H4 (cell line): ENCODE measurements around the gene PDIA4. TPM values are rescaled to one million over a fixed set of nuclear protein-coding genes. Genes with fewer than 3 reads are reported as not detected.

Experiments used
- DNase-seq: peaks from one replicate; pipeline ENCODE4 v3.0.0-alpha.2; 2015; ENCODE audit warnings: low spot score
- total RNA-seq: library from RNA; depleted of rRNA; stranded (reverse); fragments of >200 nt; shearing (Covaris generic); gene quantifications from 2 replicates; pipeline ENCODE4 v1.2.3, GENCODE V29; 2014; rRNA removed

PDIA4 gene
- total RNA-seq, 1 experiment from 2014 or later = 318 TPM

DNA sequence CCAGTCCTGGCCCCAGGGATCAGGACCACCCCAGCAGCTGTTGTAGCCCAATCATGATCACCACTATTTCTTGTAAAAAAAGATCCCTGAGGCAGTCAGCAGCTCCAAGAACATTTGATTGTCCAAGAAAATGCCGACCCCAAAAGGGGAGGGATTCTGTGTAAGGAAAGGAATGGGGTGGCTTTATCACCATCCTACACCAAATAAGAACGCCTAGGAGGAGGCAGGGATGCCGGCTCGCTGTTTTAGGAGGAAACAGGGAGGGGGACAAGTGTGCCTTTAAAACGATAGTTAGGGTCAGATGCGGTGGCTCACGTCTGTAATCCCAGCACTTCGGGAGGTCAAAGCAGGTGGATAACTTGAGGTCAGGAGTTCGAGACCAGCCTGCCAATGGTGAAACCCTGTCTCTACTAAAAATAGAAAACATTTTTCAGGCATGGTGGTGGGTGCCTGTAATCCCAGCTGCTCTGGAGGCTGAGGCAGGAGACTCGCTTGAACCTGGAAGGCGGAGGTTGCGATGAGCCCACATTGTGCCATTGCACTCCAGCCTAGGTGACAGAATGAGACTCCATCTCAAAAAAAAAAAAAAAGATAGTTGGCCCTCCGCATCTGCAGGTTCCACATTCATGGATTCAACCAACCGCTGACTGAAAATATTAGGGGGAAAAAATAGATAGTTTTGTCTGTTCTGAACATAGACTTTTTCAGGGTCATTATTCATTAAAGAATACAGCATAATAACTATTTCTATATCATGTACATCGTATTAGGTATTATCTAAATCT lies 63.6 kb downstream of the PDIA4 start:
- no peak for DNase-seq

DNA sequence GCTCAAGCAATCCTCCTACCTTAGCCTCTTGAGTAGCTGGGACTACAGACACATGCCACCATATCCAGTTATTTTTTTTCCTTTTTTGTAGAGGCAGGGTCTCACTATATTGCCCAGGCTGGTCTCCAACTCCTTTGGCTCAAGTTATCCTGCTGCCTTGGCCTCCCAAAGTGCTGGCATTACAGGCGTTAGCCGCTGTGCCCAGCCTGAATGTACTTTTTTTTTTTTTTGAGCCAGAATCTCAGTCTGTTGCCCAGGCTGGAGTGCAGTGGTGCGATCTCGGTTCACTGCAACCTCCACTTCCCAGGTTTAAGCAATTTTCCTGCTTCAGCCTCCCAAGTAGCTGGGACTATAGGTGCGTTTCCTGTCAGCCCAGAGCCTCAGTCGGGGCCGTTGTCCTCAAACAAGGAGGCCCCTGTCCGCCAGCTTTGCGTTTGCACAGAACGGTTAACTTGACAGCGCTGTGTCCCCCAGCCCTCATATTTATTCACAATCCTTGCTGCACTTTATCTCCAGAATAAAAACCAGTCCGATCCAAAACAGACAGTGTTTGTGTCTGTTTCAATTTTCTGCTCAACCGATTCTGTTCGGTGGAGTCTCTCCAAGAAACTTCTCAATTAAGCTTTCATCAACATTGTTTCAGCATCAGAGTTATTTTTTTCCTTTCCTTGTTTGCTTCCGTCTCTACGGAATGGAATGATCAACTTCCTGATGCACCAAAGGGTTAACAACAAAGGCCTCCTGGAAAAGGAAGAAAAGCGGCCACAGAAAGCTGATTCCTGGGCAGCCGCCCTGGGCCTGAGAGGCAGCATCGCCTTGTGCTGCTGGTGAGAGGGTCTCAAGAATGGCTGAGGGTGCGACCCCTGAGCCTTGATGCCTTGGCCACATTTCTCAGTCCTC lies 64.5 kb downstream of the PDIA4 start:
- no peak for DNase-seq

DNA sequence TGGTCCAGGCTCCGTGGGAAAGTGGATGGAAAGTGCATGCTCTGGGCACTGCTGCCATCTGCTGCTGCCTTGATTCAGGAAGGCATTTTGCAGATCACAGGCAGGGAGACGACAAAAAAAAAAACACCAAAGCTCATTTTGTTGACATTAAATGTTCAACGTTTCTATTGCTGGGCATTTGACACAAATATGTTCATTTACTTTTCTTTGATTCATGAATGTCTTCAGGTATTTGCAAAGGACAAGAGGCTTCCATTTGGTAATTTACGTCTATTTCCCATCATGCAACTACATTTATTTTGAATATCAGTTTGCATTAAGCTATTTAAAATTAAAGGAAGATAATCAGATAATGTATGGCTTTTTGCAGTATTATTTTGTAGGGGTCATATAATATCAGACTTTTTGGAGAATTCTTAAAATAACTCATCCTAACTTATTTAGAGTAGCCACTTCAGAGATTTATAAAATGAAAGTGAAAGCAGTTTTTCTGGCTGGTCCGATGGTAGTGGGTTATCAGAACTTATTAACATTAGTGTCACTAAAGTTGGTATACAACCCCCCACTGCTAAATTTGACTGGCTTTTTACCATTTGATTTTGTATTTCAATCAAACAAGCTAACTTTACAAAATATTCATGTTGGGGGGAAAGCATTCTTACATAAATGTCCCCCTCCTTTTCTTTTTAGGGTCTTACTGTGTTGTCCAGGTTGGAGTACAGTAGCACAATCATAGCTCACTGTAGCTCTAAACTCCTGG lies 65.3 kb downstream of the PDIA4 start:
- peak; percentile 79 for DNase-seq

DNA sequence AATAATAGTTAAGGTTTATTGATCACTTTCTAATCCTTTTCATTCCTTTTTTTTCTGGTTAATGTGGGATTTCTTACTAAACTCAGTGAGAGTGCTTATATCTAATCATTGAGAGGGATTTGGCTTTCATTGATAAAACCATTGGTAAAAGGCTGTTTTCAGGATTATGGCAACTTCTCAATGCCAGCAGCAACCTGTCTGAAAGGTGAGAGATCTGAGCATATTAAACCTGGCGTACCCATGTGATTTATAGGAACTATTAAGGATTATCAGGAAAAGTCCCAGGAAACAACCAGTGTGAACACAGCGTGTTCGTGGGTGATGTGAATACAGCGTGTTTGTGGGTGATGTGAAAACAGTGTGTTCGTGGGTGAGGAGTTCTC lies 65.9 kb downstream of the PDIA4 start:
- DNase-seq = no peak

DNA sequence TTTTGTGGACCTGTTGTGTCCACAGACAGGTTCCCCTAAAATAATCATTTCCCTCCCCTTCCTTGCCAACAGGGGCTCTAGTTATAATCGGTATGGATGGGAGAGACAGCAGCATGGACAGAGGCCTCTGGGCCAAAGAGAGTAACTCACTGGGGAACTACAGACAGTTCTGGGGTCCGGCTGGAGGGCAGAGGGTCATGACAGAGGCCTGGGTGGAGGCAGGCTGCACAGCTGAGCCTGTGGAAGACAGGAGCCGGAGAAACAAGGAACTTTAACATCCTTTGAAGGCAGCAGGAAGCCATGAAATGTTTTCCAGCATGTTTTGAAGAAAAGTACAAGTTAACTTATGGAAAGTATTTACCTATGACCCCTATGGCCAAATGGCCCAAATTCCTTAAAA lies 68.6 kb downstream of the PDIA4 start:
- no peak for DNase-seq

DNA sequence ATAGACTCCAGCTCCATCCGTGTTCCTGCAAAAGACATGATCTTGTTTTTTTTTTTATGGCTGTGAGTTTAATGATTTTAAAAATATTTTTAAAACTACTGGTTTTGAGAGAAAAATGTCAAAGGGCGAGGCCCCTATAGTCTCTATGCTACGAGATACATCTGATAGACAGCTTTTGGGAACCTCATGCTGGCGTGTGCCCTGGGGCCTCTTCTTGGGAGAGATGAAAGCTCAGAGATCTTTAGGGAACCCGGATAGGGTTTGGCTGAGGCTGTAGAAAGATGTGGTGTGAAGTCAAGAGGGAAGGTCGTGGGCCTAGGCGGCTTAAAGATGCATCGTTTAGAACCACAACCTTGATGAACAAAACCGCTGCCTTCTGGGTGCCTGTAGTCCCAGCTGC lies 70.2 kb downstream of the PDIA4 start:
- no peak for DNase-seq

DNA sequence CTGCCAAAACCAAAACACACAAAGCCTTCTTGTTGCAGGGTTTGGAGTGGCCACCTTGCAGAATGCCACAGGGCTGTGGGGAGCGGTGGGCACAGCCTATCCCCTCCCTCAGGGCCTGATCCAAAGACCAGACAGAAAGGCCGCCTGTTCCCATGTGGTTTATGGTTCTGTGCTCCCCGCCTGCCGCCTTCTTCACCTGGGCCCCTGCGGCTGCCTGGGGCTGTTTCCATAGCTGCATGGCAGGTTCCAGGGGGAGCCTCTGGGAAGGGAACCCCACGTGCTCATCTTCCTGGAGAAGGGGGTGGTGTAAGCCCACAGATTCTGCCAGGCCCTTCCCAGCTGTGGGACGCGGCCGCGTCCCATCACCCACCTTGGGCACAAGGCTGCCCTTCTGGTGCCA lies 73.5 kb downstream of the PDIA4 start:
- no peak for DNase-seq

DNA sequence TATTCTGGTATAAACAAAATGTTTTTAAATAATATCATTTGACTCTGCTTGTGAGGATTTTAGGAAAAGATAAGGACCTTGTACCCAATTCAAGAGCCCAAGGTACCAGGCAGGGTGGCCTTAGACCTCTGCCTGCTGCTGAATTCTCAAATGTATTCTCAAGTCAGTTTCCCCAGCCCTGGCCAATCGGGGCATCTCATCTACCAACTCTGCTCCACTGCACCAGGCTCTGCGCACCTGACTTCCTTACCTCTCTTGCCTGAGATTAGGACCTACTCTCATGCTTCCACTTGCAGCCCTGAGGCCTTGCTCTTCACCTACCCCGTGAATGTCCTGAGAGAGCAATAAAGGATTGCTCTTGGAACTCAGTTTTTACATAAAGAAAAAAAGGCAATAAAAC lies 74.6 kb downstream of the PDIA4 start:
- no peak for DNase-seq

Other genes with a start within 250 kb of the PDIA4 start
- gene EZH2, start 144.2 kb downstream of the PDIA4 start, total RNA-seq = 15.2 and 30.6 TPM in 2 replicates
- gene ZNF786, start 62.2 kb upstream of the PDIA4 start, total RNA-seq = 1.4 and 3.0 TPM in 2 replicates
- 0.88 and 1.7 TPM in 2 replicates for gene ZNF425, start 97.8 kb upstream of the PDIA4 start, total RNA-seq
- gene ZNF398, start 118.9 kb upstream of the PDIA4 start, total RNA-seq = 6.6 and 9.9 TPM in 2 replicates
- gene ZNF282, start 167.0 kb upstream of the PDIA4 start, total RNA-seq = 7.4 and 17.7 TPM in 2 replicates
- gene ZNF212, start 211.1 kb upstream of the PDIA4 start, total RNA-seq = 2.2 and 4.2 TPM in 2 replicates
- gene ZNF783, start 233.7 kb upstream of the PDIA4 start, total RNA-seq = 0.60 and 0.99 TPM in 2 replicates